Activated CD8-positive, alpha-beta memory T cell treated with anti-CD3 and anti-CD28 coated beads, Interleukin-2, amount 50 U/mL, for 48 hours (primary cell): Measurements from ENCODE around the gene FLNC.

Experiments
- DNase-seq: peaks from one replicate; pipeline ENCODE4 v3.0.0-alpha.2; 2020

The FLNC gene

DNA sequence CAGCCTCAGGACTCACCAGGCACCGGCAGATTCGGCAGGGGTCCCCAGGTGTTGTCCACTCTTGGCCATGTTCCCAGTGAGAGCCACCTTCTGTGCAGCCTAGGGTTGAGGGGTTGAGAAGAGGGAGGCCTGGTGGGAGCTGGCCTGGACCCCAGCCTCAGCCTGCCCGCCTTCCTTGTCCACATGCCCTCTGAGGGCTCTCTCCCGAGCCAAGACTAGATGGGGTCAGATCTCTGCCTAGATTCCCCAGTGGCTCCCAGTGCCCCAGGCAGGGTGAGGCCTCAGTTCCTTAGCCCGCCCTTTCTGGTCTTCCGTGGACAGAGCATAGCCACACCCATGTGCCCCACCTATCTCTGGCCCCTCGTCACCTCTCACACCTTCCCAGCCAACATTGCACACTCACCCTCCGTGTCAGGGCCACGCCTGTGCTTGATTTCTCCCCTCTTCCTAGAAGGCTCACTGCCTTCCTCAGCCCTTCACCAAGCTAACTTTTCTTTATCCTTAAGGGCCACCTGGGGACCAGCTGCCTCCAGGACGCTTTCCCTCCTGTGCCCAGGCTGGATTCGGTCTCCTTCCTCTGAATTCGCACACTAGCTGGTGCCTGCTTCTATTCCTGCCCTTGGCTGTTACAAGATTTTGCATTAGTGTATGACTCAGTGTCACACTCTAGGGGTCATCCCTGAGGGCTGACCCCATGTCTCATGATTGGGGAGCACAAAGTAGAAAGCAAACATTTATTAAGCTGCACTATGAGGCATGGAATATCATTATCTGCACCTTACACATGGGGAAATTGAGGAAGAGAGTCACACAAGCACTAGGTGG is 72.8 kb downstream of the FLNC start:
- no peak for DNase-seq

DNA sequence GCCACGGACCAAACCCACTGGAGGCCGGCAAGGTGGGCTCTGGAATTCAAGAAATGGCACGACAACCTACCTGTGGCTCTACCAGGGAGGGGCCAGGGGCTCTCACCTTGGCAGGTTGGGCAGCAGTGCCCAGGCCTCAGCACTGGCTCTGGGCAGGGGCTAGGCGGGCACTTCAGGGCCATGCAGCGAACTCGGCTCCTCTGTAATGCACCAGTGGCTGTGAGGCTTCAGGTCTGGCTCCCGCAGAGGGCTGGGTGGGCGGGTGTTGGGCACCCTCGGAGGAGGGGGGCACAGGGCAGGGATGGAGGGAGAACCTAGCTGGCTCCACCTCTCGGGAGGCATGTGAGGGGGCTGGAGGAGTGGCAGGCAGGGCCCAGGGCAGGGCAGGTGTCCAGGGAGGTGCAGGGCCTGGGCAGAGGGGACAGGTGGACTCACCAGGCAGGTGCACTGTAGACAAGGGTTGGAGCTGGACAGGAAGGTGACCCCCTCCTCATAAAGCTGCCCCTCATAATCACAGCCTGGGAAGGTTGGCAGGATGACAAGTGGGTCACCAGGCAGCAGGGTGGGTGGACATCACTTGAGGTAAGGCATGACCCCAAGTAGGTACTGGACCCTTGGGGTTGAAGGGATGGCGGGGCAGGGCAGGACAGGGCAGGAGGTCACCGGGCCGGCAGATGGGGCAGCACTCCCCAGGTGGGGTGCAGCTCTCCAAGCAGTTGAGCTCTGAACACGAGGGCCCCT is 73.6 kb downstream of the FLNC start:
- no peak for DNase-seq

DNA sequence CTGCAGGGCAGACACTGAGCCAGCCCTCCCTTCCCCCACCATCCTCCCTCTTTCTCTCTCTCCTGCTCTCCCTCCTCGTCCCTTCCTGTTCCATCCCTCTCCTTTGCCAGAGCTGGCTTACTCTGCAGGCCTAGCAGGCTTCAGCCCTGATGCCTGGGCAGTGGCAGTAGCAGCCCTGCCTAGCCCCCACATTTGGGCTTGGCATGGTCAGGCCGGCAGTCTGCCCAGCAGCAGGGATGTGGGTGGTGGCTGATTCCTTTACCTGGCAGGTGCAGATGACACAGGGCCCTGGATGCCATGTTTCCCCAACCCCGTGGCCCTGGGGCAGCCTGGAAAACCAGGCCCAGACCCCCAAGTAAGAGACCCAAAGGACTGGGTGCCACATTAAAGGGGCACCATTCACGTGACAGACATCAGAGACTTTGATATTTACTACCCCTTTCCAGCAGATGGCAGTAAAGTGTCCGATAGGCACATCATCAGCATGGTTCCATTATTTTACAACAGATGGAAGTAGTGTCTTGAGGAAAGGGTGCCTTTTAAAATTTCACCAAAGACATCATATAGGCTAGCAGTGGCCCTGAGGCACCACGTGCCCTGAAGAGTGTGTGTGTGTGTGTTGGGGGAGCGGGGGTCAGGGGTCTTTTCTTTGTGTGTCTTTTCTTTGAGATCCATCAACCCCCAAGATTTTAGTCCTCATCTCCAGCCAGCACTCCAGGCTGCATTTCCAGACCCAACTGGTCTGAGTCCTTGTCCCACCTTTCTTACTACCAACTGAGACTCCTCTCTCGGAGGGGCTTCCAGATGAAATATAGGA is 74.4 kb downstream of the FLNC start:
- DNase-seq, result no peak

DNA sequence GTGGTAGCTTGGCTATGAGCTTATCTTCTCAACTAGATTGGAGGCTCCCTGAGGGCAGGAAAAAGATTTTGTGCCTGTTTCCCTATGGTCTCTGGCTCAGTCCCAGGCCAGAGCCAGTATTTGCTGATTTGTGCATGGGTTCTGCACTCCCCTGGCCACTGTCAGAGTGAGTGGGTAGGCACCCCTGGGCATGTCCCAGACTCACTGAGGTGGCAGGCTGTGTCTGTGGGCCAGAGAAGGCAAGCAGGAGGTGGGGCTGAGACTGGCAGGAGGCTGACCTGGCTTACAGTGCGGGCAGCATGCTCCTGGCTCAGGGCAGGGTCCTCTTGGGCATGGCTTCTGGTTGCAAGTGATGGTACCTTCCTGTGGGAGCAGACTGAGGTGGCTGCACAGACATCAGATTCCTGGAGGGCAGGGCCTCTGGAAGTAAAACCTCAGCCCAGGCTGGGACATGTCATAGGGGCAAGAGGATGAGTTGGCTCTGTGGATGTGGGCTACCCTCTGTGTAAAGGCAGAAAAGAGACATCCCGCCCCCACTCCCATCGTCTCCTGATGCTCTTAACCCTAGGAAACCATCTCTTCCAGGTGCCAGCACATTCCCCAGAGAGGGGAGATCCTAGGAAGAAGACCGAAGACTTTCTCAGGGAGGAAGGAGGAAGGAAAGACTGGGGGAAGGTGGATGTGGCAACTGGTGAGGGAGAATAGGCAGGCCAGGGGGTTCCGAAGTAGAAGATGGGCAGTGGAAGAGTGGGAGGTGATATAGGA is 76.0 kb downstream of the FLNC start:
- DNase-seq, result no peak

DNA sequence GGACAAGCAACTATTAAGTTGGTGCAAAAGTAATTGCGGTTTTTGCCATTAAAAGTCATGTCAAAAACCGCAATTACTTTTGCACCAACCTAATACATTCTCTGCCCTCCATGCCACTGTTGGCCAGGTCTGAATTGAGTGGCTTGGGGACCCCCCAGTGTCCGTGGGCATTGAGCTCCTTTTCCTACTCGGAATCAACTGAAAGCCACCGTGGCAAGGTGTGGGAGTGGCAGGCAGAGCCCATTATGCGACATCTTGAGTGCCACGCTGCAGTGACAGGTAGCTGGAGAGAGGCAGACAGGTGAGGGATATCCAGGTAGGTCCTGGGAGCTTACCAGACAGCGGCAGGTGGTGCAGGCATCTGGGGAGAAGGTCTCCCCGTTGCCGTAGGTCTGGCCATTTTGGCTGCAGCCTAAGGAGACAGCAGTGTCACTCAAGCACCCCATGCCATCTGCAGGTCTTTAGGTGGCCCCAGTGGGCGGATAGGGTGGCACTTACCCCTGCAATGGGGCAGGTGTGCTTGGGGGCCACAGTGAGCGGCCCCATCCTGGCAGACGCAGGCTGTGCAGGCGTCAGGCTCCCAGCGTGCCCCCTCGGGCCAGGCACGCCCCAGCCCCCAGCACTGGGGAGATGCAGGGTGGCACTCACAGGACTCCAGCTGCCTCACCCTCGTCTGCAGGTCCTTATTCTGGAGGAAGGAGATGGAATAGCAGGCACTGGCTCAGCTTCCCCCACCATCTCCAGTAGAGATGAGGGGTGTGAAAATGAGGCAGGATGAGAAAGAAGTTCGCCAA is 76.8 kb downstream of the FLNC start:
- no peak for DNase-seq
